Vagina (tissue), 2 donors: ENCODE results near the gene SMC4.

Experiments used
- CTCF ChIP-seq, 3 experiments: fragments of 450-650 bp in 2 of 3; fragments of 200-600 bp in 1 of 3; sonication (generic) in 1 of 3; IDR thresholded peaks; one replicate each; pipeline ENCODE4 v1.5.1; 2017 to 2019; ENCODE audit warnings: antibody characterized with exemption in 3 of 3, mild to moderate bottlenecking in 2 of 3, moderate library complexity in 2 of 3
- POLR2A ChIP-seq, 2 donors: fragments of 450-650 bp; IDR thresholded peaks; one replicate each; pipeline ENCODE4 v1.6.1; 2017; ENCODE audit warnings: antibody characterized with exemption in 2 of 2, mild to moderate bottlenecking in 2 of 2, moderate library complexity in 2 of 2
- POLR2AphosphoS5 ChIP-seq, 2 donors: sonication (generic); formaldehyde crosslinking; IDR thresholded peaks; one replicate each; pipeline ENCODE4 v1.9.0; 2017; ENCODE audit warnings: antibody characterized with exemption in 2 of 2, mild to moderate bottlenecking in 2 of 2, low read depth in 1 of 2; ENCODE audit not compliant: insufficient read depth in 1 of 2

- TF ChIP-seq POLR2A (IDR thresholded peaks at IDR 0.05) (no peak), CTCF (IDR thresholded peaks at IDR 0.05) (no peak), POLR2AphosphoS5 (IDR thresholded peaks at IDR 0.05; ENCODE audit: insufficient read depth in 1 of 2, low read depth in 1 of 2) (no peak)
These were observed 17.9 kb downstream of the SMC4 start for GRCh38 chr3:160417311-160417710.
